Spleen (tissue), 11 donors: ENCODE results near the gene ZSWIM6. TPM values are rescaled to one million over a fixed set of nuclear protein-coding genes. Genes with fewer than 3 reads are reported as not detected.

ENCODE experiments used
- DNase-seq: peaks from one replicate; pipeline ENCODE4 v3.0.0-alpha.2; 2020
- H3K27ac ChIP-seq, 8 donors: fragments of 200-600 bp; sonication (generic) in 7 of 8; 1 replicate in 4 of 8; 2 replicates in 4 of 8; pipeline versions ENCODE4 v1.5.0 to v1.8.0; 2016 to 2021; ENCODE audit warnings: inconsistent platforms in 4 of 8, mild to moderate bottlenecking in 4 of 8, moderate library complexity in 1 of 8
- H3K27me3 ChIP-seq, 7 donors: fragments of 200-600 bp; sonication (generic) in 6 of 7; replicated peaks in 1 of 7; 1 replicate in 4 of 7; 2 replicates in 3 of 7; pipeline versions ENCODE4 v1.5.0 to v1.8.0; 2016 to 2021; ENCODE audit warnings: inconsistent platforms in 3 of 7, mild to moderate bottlenecking in 1 of 7
- H3K36me3 ChIP-seq, 6 donors: fragments of 200-600 bp; sonication (generic) in 5 of 6; 1 replicate in 4 of 6; 2 replicates in 2 of 6; pipeline versions ENCODE4 v1.5.0 to v1.8.0; 2016 to 2021; ENCODE audit warnings: inconsistent platforms in 2 of 6
- H3K4me1 ChIP-seq, 6 donors: fragments of 200-600 bp; sonication (generic) in 5 of 6; 1 replicate in 3 of 6; 2 replicates in 3 of 6; pipeline versions ENCODE4 v1.5.0 to v1.8.0; 2016 to 2021; ENCODE audit warnings: inconsistent platforms in 3 of 6
- H3K4me3 ChIP-seq, 8 donors: fragments of 200-600 bp; sonication (generic) in 7 of 8; 1 replicate in 4 of 8; 2 replicates in 4 of 8; pipeline versions ENCODE4 v1.5.0 to v1.8.0; 2016 to 2021; ENCODE audit warnings: inconsistent platforms in 4 of 8, mild to moderate bottlenecking in 4 of 8, moderate library complexity in 2 of 8
- H3K9me3 ChIP-seq, 8 donors: fragments of 200-600 bp; sonication (generic) in 7 of 8; 1 replicate in 4 of 8; 2 replicates in 4 of 8; pipeline versions ENCODE4 v1.5.0 to v1.8.0; 2016 to 2021; ENCODE audit warnings: inconsistent platforms in 4 of 8
- POLR2A ChIP-seq, 3 donors: fragments of 450-650 bp; IDR thresholded peaks; one replicate each; pipeline ENCODE4 v1.5.1; 2017; ENCODE audit warnings: antibody characterized with exemption in 3 of 3, mild to moderate bottlenecking in 1 of 3
- POLR2AphosphoS5 ChIP-seq, 3 donors: sonication (generic); formaldehyde crosslinking; IDR thresholded peaks; one replicate each; pipeline ENCODE4 v1.5.1; 2017; ENCODE audit warnings: antibody characterized with exemption in 3 of 3
- WGBS, 5 donors: extraction: QIAGEN DNeasy Blood & Tissue Kit in 3 of 5; methylation state at CpG; one replicate each; pipeline versions ENCODE4 v1.1.5 to v1.1.7; 2013 to 2018; 5-methylcytosine and 5-hydroxymethylcytosine counted together
- intact Hi-C: fragments of 100-400 bp; cut with DNase I; formaldehyde crosslinking; loops from one replicate; pipeline ENCODE4 v1.15.0; 2023; ENCODE audit warnings: low total_unique reads
- polyA plus RNA-seq, 3 donors: library from polyadenylated mRNA; stranded (reverse); fragments of 200-250 nt; gene quantifications; one replicate each; pipeline ENCODE4 v1.2.1, GENCODE V29; 2013
- total RNA-seq, 7 donors: library from RNA; depleted of rRNA in 3 of 7; stranded (reverse); fragments of >200 nt in 3 of 7; fragmentation: NEBNext Ultra II Directional in 4 of 7; extraction: Animal tissue kit (Norgen Biotek cat#: 25700) in 4 of 7; gene quantifications; one replicate each; pipeline versions ENCODE4 v1.1.0 to v1.2.1, GENCODE V29; 2016 to 2021
- TF ChIP-seq, protein P1 (sequence below), 11 experiments: fragments of 200-600 bp in 7 of 11; fragments of 450-650 bp in 4 of 11; sonication (generic) in 4 of 11; IDR thresholded peaks in 8 of 11; conservative IDR thresholded peaks in 3 of 11; 1 replicate in 7 of 11; 2 replicates in 4 of 11; pipeline versions ENCODE4 v1.4.0 to v1.8.0; 2016 to 2021; ENCODE audit warnings: antibody characterized with exemption in 11 of 11, inconsistent platforms in 4 of 11, mild to moderate bottlenecking in 1 of 11
- donor health status: healthy with polysubstance abuse.
- donor health status: DM: no; HTN: no; CAD: no; lungs with moderate emphysema.
- donor health status: DM: no; HTN: no; CAD: no.
- donor health status: Bipolar disorder and iron deficiency.
- donor health status: healthy.
- donor health status: DM: no; HTN: no; CAD: no.
- donor health status: DM: yes; HTN: yes; CAD: no.

Gene ZSWIM6
- total and polyA plus RNA-seq, 10 donors: 3.1 to 22.9 (median 16.9) TPM

DNA sequence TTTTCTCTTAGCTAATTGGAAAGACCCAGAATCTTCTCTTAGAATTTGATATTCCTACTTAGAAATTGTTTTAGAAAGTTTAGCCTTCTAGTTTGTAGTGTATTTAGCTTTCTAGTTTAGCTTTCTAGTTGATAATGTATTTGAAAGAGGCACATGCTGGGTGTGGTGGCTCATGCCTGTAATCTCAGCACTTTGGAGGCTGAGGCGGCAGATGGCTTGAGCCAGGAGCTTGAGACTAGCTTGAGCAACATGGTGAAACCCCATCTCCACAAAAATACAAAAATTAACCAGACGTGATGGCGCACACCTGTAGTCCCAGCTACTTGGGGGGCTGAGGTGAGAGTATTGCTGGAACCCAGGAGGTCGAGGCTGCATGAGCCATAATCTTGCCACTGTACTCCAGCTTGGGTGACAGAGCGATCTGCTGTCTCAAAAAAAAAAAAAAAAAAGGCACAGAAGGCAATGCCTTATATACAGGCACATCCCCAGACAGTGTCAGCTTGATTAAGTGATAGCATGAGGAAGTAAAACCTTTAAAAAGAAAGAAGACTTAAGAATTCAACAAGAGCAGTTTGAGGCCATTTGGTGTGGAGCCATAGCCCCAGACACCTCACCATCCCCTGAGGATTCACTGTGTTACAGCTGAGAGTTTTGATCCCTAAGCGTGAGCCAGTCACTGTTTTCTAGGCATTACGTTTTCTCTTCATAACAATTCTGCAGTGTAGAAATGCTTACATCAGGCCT is 34.6 kb downstream of the ZSWIM6 start:
- WGBS, 5 donors: 88 to 94% (median 92%) methylated on average over 7 of the region's 7 CpGs
- TF ChIP-seq POLR2AphosphoS5 (IDR thresholded peaks at IDR 0.05) (no peak), POLR2A (IDR thresholded peaks at IDR 0.05) (no peak)
- TF ChIP-seq, protein P1, sequence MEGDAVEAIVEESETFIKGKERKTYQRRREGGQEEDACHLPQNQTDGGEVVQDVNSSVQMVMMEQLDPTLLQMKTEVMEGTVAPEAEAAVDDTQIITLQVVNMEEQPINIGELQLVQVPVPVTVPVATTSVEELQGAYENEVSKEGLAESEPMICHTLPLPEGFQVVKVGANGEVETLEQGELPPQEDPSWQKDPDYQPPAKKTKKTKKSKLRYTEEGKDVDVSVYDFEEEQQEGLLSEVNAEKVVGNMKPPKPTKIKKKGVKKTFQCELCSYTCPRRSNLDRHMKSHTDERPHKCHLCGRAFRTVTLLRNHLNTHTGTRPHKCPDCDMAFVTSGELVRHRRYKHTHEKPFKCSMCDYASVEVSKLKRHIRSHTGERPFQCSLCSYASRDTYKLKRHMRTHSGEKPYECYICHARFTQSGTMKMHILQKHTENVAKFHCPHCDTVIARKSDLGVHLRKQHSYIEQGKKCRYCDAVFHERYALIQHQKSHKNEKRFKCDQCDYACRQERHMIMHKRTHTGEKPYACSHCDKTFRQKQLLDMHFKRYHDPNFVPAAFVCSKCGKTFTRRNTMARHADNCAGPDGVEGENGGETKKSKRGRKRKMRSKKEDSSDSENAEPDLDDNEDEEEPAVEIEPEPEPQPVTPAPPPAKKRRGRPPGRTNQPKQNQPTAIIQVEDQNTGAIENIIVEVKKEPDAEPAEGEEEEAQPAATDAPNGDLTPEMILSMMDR (IDR thresholded peaks at IDR 0.05 in 8 of 11, conservative IDR thresholded peaks at IDR 0.05 in 3 of 11): no peak
- no peak overlapping the region for H3K27ac ChIP-seq
- no peak for DNase-seq
- intact Hi-C loops: no loop called here
- H3K4me1 ChIP-seq: peaks cover 0 to 34% (median 3%) of the 10 kb centered on the region in 6 donors
- H3K27me3 ChIP-seq: no peaks in the 10 kb centered on the region
- no peak overlapping the region for H3K4me3 ChIP-seq
- H3K36me3 ChIP-seq: peaks cover 0 to 11% (median 0%) of the 10 kb centered on the region in 6 donors
- no peaks in the 10 kb centered on the region for H3K9me3 ChIP-seq

DNA sequence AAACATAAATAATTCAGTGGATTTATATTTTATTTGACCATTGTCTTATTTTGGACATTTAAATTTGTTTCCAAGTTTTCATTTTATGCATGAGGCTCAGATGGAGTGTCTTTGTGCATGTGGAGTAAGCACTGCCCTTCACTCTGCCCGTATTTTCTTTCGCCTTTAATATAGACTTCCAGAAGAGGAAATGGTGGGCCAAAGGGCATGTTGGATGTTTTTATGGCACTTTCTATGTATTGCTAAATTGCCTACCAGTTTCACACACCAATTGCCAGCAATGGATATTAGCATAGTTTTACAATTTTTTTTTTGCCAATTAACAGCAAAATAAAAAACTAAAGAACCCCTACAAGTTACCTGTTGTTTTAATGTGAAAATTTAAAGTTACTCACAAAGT is 38.4 kb downstream of the ZSWIM6 start:
- intact Hi-C loops: no loop called here
- H3K27ac ChIP-seq: no peak overlapping the region
- no peaks in the 10 kb centered on the region for H3K9me3 ChIP-seq
- WGBS, 5 donors: 68 to 81% (median 78%) methylated on average over 2 of the region's 2 CpGs
- H3K27me3 ChIP-seq: no peaks in the 10 kb centered on the region
- TF ChIP-seq POLR2AphosphoS5 (IDR thresholded peaks at IDR 0.05): no peak
- no peak for TF ChIP-seq POLR2A (IDR thresholded peaks at IDR 0.05)
- TF ChIP-seq, protein P1 (IDR thresholded peaks at IDR 0.05 in 8 of 11, conservative IDR thresholded peaks at IDR 0.05 in 3 of 11): no peak
- peaks cover 0 to 22% (median 0%) of the 10 kb centered on the region in 6 donors for H3K4me1 ChIP-seq
- H3K36me3 ChIP-seq: peaks cover 0 to 4% (median 0%) of the 10 kb centered on the region in 6 donors
- DNase-seq: no peak
- no peak overlapping the region for H3K4me3 ChIP-seq

DNA sequence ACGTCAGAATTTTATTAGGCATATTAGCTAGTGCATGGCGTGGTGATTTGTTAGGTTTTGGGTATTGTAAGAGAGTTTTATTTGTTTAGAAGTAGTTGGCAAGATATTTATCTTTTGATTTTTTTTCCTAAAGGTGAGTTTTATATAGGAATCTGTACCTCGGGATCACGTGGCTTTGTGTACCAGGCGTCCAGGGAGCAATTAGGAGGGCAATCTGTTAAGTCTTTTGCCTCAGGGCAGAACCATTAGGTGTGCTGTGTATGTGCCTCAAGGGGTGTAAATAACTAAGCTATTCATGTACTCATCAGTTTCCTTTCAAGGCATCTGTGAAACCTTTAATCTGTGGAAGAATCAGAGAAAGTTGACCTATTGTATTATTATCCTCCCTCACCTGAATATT is 39.4 kb downstream of the ZSWIM6 start:
- Histone ChIP-seq H3K9me3 (no peaks in the 10 kb centered on the region), H3K27me3 (no peaks in the 10 kb centered on the region), H3K27ac (no peak overlapping the region), H3K4me1 (peaks cover 0 to 15% (median 0%) of the 10 kb centered on the region in 6 donors), H3K4me3 (no peak overlapping the region), H3K36me3 (peaks cover 0 to 4% (median 0%) of the 10 kb centered on the region in 6 donors)
- no peak for DNase-seq
- 88 to 96% (median 94%) methylated on average over 5 of the region's 5 CpGs for WGBS, 5 donors
- TF ChIP-seq, protein P1 (IDR thresholded peaks at IDR 0.05 in 8 of 11, conservative IDR thresholded peaks at IDR 0.05 in 3 of 11): no peak
- TF ChIP-seq POLR2AphosphoS5 (IDR thresholded peaks at IDR 0.05) (no peak), POLR2A (IDR thresholded peaks at IDR 0.05) (no peak)
- intact Hi-C loops: no loop called here

DNA sequence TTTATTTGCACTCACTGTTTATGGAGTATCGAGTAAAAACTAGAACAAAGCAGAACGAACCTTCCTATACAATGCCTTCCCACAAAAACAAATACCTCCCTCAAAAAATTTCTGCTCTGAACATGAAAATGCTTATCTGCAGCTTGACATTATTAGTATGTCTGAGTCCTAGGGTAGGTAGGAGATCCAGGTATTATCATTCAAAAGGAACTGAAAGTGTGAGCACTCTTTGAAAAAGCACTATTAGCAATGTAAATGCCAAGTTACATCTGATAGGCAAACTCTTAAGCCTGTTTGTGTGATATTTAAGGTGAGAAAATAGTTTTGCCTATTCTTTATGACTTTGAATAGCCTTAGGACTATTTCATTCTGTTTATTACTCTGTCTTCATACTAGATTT is 47.6 kb downstream of the ZSWIM6 start:
- no peak for DNase-seq
- 88 to 99% (median 93%) methylated on average over 2 of the region's 2 CpGs for WGBS, 5 donors
- intact Hi-C loops: no loop called here
- no peak for TF ChIP-seq POLR2AphosphoS5 (IDR thresholded peaks at IDR 0.05)
- TF ChIP-seq POLR2A (IDR thresholded peaks at IDR 0.05): no peak
- Histone ChIP-seq H3K9me3 (no peaks in the 10 kb centered on the region), H3K4me3 (no peak overlapping the region), H3K36me3 (no peaks in the 10 kb centered on the region), H3K27ac (no peak overlapping the region), H3K27me3 (no peaks in the 10 kb centered on the region), H3K4me1 (no peaks in the 10 kb centered on the region)
